Measurements from ENCODE around the gene GLB1L2.
"Not testable (repeated sequence)": the region's sequence is repeated elsewhere in the genome, so short reads cannot be mapped to it uniquely, and the experiment has no call there.

GLB1L2 gene

DNA sequence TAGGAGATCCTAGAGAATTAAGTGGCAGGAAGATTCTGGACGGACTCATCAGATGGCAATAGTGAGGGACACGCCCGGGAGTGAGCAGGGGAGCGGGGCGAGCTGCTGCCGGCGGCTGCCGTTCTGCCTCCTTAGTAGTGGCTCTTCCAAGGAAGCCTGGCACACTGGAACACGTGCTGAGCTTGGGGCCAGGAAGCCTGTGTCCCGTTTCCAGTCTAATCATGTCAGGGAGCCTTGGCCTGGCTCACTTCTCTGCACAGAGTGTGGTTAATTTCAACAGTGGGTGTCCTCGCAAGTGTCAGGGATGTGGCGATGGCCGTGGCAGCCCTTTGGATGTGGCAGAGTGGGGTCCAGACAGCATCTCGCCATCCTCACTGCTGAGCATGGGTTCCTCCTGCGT lies 39.1 kb upstream of the GLB1L2 start:
- DNase-seq (ENCODE audit: low read depth), result no peak
- Histone ChIP-seq H3K4me1 (ENCODE audit: control insufficient read depth, insufficient read depth, low read length) (no peaks in the 10 kb centered on the region), H3K9me3 (ENCODE audit: control insufficient read depth, low read length) (no peaks in the 10 kb centered on the region), H3K9ac (ENCODE audit: low read length) (no peak overlapping the region), H3K36me3 (ENCODE audit: control insufficient read depth, insufficient read depth, low read length, severe bottlenecking) (no peaks in the 10 kb centered on the region), H3K27me3 (replicated peaks; ENCODE audit: control insufficient read depth, insufficient read depth, low read length) (peaks cover 13% of the 10 kb centered on the region), H3K4me3 (ENCODE audit: low read length) (no peak overlapping the region)

DNA sequence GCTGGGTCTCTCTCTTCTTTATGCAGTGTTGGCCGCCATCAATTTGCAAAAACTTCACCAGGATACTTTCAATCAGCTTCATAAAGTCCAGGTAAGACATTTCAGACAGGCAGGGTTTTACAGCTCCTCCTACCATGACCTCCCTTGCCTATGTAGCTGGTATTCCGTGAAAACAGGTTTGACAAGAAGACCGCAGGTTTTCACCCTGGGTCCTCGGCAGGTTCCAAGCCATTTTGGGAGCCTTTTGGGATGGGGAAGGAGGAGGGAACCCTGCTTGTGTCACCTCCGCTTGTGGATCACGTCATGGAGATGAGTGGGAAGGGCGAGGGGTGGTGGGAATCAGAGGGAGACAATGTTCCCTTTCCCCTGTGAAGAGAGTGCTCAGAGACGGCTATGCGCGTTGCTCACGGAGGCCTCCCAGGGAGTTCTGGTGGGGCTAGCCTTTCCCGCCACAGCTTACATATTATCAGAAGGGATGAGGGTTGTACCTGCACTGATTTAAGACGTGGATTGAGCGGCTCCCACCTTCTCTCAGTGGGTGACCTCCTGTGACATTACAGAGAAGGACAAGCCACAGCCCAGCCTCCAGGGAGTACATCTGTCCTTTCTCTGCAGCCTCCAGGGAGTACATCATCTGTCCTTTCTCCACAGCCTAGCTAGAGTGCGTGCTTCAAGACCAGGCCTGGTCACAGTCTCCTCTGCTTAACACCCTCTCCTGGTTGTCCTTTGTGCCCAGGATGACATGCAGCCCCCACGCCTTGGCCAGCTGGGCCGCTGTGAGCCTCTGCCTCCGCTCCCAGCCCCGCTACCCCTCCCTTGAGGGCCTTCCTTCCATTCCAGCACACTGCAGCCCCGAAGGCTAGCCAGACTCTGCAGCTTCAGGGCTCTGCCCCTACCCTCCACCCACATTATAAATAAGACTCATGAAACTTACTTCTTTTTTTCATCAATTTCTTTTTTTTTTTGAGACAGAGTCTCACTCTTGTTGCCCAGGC lies 38.4 kb upstream of the GLB1L2 start:
- peaks cover 13% of the 10 kb centered on the region for H3K27me3 ChIP-seq (replicated peaks; ENCODE audit: control insufficient read depth, insufficient read depth, low read length)
- DNase-seq (ENCODE audit: low read depth), result no peak
- no peak overlapping the region for H3K9ac ChIP-seq (ENCODE audit: low read length)
- no peak overlapping the region for H3K4me3 ChIP-seq (ENCODE audit: low read length)
- no peaks in the 10 kb centered on the region for H3K4me1 ChIP-seq (ENCODE audit: control insufficient read depth, insufficient read depth, low read length)
- H3K9me3 ChIP-seq (ENCODE audit: control insufficient read depth, low read length), result no peaks in the 10 kb centered on the region
- H3K36me3 ChIP-seq (ENCODE audit: control insufficient read depth, insufficient read depth, low read length, severe bottlenecking), result no peaks in the 10 kb centered on the region

DNA sequence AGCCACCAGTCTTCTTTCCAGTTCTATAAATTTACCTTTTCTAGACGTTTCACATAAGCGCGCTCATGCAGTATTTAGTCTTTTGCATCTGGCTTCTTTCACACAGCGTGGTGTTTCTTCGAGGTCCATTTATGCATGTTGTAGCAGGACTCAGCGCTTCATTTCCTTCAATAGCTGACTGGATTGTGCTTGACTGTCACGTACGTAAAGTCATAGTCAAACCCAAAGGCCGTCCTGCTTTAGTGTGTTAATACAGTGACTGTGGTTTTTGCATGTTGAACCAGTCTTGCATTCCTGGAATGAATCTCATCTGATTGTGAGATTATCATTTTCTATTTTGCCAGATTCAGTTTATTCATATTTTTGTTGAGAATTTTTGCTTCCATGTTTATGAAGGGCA lies 37.1 kb upstream of the GLB1L2 start:
- Histone ChIP-seq H3K4me3 (ENCODE audit: low read length) (no peak overlapping the region), H3K9me3 (ENCODE audit: control insufficient read depth, low read length) (no peaks in the 10 kb centered on the region), H3K27me3 (replicated peaks; ENCODE audit: control insufficient read depth, insufficient read depth, low read length) (peaks cover 17% of the 10 kb centered on the region), H3K9ac (ENCODE audit: low read length) (no peak overlapping the region), H3K36me3 (ENCODE audit: control insufficient read depth, insufficient read depth, low read length, severe bottlenecking) (no peaks in the 10 kb centered on the region), H3K4me1 (ENCODE audit: control insufficient read depth, insufficient read depth, low read length) (no peaks in the 10 kb centered on the region)
- DNase-seq (ENCODE audit: low read depth), result no peak

DNA sequence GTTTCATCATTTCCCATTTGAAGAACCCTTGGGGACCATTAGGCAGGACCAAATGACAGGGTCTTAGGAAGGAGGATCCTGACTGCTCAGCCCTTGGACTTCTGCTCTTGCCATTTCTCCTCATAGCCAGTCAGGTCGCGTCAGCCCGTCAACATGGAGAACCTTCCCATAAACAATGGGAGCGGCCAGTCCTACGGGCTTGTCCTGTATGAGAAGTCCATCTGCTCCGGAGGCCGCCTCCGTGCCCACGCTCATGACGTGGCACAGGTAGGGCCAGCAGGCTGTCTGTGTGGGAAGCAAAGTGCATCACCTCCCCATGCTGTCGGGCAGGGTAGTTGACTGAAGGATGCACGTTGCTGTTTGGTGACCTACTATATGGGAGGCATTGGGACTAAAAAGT lies 19.6 kb upstream of the GLB1L2 start:
- Histone ChIP-seq H3K4me1 (ENCODE audit: control insufficient read depth, insufficient read depth, low read length) (no peaks in the 10 kb centered on the region), H3K36me3 (ENCODE audit: control insufficient read depth, insufficient read depth, low read length, severe bottlenecking) (no peaks in the 10 kb centered on the region), H3K9ac (ENCODE audit: low read length) (no peak overlapping the region), H3K9me3 (ENCODE audit: control insufficient read depth, low read length) (peaks cover 7% of the 10 kb centered on the region), H3K4me3 (ENCODE audit: low read length) (no peak overlapping the region), H3K27me3 (replicated peaks; ENCODE audit: control insufficient read depth, insufficient read depth, low read length) (no peaks in the 10 kb centered on the region)
- no peak for DNase-seq (ENCODE audit: low read depth)

DNA sequence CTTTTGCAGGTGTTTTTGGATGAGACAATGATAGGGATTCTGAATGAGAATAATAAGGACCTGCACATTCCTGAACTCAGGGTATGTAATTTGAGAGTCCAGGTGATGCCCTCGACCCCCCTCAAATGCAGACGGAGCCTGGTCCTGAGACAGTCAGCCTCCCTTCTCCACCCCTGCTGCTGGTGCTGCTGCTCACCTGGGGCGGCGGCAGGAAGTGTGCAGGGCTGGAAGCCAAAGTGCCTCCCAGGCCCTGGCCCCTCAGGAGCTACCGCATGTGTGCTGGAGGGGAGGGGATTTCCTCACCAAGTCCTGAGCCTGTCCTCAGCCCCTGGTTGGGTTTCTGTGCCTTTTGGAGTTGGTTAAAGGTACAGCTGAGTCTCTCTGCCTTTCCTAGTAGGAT lies 19.0 kb upstream of the GLB1L2 start:
- H3K9ac ChIP-seq (ENCODE audit: low read length), result no peak overlapping the region
- H3K4me1 ChIP-seq (ENCODE audit: control insufficient read depth, insufficient read depth, low read length), result no peaks in the 10 kb centered on the region
- no peaks in the 10 kb centered on the region for H3K27me3 ChIP-seq (replicated peaks; ENCODE audit: control insufficient read depth, insufficient read depth, low read length)
- H3K9me3 ChIP-seq (ENCODE audit: control insufficient read depth, low read length), result peaks cover 12% of the 10 kb centered on the region
- no peak overlapping the region for H3K4me3 ChIP-seq (ENCODE audit: low read length)
- DNase-seq (ENCODE audit: low read depth), result no peak
- H3K36me3 ChIP-seq (ENCODE audit: control insufficient read depth, insufficient read depth, low read length, severe bottlenecking), result no peaks in the 10 kb centered on the region

DNA sequence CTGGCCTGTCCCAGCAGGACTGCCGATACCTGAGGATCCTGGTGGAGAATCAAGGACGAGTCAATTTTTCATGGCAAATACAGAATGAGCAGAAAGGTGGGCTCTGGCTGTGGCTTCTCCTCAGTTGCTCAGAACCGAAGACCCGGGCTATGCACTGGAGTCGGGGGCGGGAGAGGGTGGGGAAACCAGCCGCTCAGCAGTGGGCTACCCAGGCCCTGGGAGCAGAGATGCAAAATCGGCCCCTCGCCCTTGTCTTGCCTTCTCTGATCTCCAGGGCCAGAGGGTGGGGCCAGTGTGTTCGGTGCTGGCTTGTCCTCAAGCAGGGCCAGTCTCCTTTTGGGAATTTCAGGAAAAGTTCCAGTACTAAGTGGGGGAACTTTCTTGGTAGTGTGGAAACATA lies 18.4 kb upstream of the GLB1L2 start:
- Histone ChIP-seq H3K4me3 (ENCODE audit: low read length) (no peak overlapping the region), H3K9ac (ENCODE audit: low read length) (no peak overlapping the region), H3K4me1 (ENCODE audit: control insufficient read depth, insufficient read depth, low read length) (no peaks in the 10 kb centered on the region), H3K9me3 (ENCODE audit: control insufficient read depth, low read length) (peaks cover 12% of the 10 kb centered on the region), H3K27me3 (replicated peaks; ENCODE audit: control insufficient read depth, insufficient read depth, low read length) (no peaks in the 10 kb centered on the region), H3K36me3 (ENCODE audit: control insufficient read depth, insufficient read depth, low read length, severe bottlenecking) (no peaks in the 10 kb centered on the region)
- no peak for DNase-seq (ENCODE audit: low read depth)

DNA sequence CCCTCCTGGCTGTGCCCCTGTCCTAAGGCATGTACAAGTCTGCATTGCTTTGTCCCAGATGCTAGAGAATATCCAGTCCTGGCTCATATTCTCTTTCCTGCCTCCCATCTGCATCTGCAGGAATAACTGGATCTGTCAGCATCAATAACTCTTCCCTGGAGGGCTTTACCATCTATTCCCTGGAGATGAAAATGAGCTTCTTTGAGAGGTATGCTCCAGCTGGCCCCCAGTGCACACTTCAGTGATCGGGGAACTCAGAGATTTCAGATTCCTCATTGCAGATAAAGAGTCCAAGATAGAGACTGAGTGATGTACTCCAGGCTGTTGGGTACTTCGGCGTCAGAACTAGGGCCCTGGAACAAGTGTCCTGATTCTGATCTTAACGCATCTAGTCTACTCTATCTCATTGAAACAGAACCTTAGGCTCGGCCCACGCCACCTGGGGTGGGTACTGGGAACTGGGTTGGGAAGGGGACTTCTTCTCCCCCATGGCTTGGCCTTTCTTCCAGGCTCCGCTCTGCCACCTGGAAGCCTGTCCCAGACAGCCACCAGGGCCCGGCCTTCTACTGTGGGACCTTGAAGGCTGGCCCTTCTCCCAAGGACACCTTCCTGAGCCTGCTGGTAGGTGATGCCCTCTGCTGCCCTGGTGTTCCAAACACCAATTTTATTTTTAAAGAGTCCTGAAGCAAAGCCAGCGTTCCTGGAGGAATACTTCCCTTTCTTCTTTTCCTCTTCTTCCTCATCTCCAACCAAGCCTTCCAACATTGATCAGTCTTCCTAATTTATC lies 17.8 kb upstream of the GLB1L2 start:
- Histone ChIP-seq H3K9me3 (ENCODE audit: control insufficient read depth, low read length) (peaks cover 12% of the 10 kb centered on the region), H3K9ac (ENCODE audit: low read length) (no peak overlapping the region), H3K27me3 (replicated peaks; ENCODE audit: control insufficient read depth, insufficient read depth, low read length) (no peaks in the 10 kb centered on the region), H3K4me1 (ENCODE audit: control insufficient read depth, insufficient read depth, low read length) (no peaks in the 10 kb centered on the region), H3K36me3 (ENCODE audit: control insufficient read depth, insufficient read depth, low read length, severe bottlenecking) (no peaks in the 10 kb centered on the region), H3K4me3 (ENCODE audit: low read length) (no peak overlapping the region)
- no peak for DNase-seq (ENCODE audit: low read depth)

DNA sequence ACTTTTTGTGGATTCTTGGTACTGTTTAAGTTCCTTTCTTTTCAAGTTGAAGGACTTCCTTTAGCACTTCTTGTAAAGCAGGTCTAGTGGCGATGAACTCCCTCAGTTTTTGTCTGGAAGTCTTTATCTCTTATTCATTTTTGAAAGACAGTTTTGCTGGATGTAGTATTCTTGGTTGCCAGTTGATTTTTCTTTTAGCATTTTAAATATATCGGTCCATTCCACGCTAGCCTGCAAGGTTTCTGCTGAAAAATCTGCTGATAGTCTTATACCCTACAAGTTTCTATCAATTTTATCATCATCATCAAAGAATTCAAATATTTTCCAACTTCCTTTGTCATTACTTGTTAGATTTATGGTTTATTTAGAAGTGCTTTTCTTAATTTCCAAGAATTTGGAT lies 14.7 kb upstream of the GLB1L2 start:
- no peaks in the 10 kb centered on the region for H3K27me3 ChIP-seq (replicated peaks; ENCODE audit: control insufficient read depth, insufficient read depth, low read length)
- DNase-seq (ENCODE audit: low read depth), result no peak
- peaks cover 25% of the 10 kb centered on the region for H3K9me3 ChIP-seq (ENCODE audit: control insufficient read depth, low read length)
- H3K4me1 ChIP-seq (ENCODE audit: control insufficient read depth, insufficient read depth, low read length), result no peaks in the 10 kb centered on the region
- H3K9ac ChIP-seq (ENCODE audit: low read length), result no peak overlapping the region
- no peaks in the 10 kb centered on the region for H3K36me3 ChIP-seq (ENCODE audit: control insufficient read depth, insufficient read depth, low read length, severe bottlenecking)
- H3K4me3 ChIP-seq (ENCODE audit: low read length), result no peak overlapping the region

DNA sequence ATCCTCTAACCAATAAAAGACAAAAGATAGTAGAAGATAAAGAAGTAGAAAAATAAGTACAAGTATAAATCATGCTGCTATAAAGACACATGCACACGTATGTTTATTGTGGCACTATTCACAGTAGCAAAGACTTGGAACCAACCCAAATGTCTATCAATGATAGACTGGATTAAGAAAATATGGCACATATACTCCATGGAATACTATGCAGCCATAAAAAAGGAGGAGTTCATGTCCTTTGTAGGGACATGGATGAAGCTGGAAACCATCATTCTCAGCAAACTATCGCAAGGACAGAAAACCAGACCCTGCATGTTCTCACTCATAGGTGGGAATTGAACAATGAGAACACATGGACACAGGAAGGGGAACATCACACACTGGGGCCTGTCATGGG lies 10.4 kb upstream of the GLB1L2 start:
- H3K4me3 ChIP-seq (ENCODE audit: low read length); H3K4me1 ChIP-seq (ENCODE audit: control insufficient read depth, insufficient read depth, low read length); H3K27me3 ChIP-seq (replicated peaks; ENCODE audit: control insufficient read depth, insufficient read depth, low read length); H3K9ac ChIP-seq (ENCODE audit: low read length); DNase-seq (ENCODE audit: low read depth); H3K36me3 ChIP-seq (ENCODE audit: control insufficient read depth, insufficient read depth, low read length, severe bottlenecking): not testable (repeated sequence)
- peaks cover 25% of the 10 kb centered on the region for H3K9me3 ChIP-seq (ENCODE audit: control insufficient read depth, low read length)

DNA sequence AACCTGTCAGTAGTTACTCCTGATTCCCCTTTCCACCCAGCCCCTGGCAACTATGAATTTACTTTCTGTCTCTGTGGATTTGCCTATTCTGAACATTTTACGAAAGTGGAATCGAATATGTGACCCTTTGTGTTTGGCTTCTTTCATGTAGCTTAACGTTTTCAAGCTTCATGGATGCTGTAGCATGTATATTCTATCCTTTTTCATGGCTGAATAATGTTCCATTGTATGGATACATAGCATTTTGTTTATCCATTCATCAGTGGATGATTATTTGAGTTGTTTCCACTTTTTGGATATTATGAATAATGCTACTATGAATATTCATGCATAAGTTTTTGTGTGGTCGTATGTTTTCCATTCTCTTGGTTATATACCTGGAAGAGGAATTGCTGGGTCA lies 9.2 kb upstream of the GLB1L2 start:
- DNase-seq (ENCODE audit: low read depth), result no peak
- Histone ChIP-seq H3K27me3 (replicated peaks; ENCODE audit: control insufficient read depth, insufficient read depth, low read length) (peaks cover 7% of the 10 kb centered on the region), H3K4me1 (ENCODE audit: control insufficient read depth, insufficient read depth, low read length) (no peaks in the 10 kb centered on the region), H3K9ac (ENCODE audit: low read length) (no peak overlapping the region), H3K4me3 (ENCODE audit: low read length) (no peak overlapping the region), H3K9me3 (ENCODE audit: control insufficient read depth, low read length) (peaks cover 15% of the 10 kb centered on the region), H3K36me3 (ENCODE audit: control insufficient read depth, insufficient read depth, low read length, severe bottlenecking) (no peaks in the 10 kb centered on the region)

DNA sequence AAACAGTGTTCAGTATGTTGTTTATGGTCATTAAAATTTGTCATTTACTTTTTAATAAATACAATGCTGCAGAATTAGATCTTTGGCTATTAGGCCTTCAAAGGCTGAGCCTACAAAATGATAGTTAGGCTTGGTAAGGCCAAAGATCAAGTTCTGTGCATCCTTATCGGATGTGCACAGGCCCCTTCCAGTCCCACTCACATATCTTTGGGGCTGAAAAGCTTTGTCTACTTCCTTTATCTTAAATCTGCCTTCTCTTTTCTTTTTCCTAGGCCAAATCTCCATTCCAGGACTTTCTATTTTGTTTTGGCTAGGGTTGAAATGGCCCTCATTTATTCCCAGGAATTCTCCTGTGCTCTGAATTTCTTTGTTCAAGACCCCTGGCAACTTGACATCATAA lies 3.4 kb upstream of the GLB1L2 start:
- DNase-seq (ENCODE audit: low read depth), result no peak
- H3K36me3 ChIP-seq (ENCODE audit: control insufficient read depth, insufficient read depth, low read length, severe bottlenecking), result no peaks in the 10 kb centered on the region
- no peaks in the 10 kb centered on the region for H3K9me3 ChIP-seq (ENCODE audit: control insufficient read depth, low read length)
- H3K9ac ChIP-seq (ENCODE audit: low read length), result no peak overlapping the region
- H3K27me3 ChIP-seq (replicated peaks; ENCODE audit: control insufficient read depth, insufficient read depth, low read length), result peaks cover 27% of the 10 kb centered on the region
- H3K4me1 ChIP-seq (ENCODE audit: control insufficient read depth, insufficient read depth, low read length), result peaks cover 8% of the 10 kb centered on the region
- H3K4me3 ChIP-seq (ENCODE audit: low read length), result no peak overlapping the region
